Myocyte (in vitro differentiated cells): ENCODE results near the gene TNFRSF25. TPM values are rescaled to one million over a fixed set of nuclear protein-coding genes. Genes with fewer than 3 reads are reported as not detected.
"Not testable (repeated sequence)": the region's sequence is repeated elsewhere in the genome, so short reads cannot be mapped to it uniquely, and the experiment has no call there.

Source experiments
- DNase-seq: peaks from one replicate; pipeline ENCODE4 v3.0.0-alpha.2; 2012; ENCODE audit warnings: low read depth
- total RNA-seq: library from RNA; depleted of rRNA; stranded (reverse); fragments of >200 nt; gene quantifications from 2 replicates; pipeline ENCODE4 v1.2.3, GENCODE V29; 2014

The TNFRSF25 gene
- total RNA-seq, 1 donor from 2014 or later: 24.4 TPM

GRCh38 chr1:6437012-6437700 lies 28.8 kb downstream of the TNFRSF25 start:
- peak; percentile 77 for DNase-seq

- not testable (repeated sequence) for DNase-seq
These were observed 29.7 kb downstream of the TNFRSF25 start for GRCh38 chr1:6436277-6436676.

DNA sequence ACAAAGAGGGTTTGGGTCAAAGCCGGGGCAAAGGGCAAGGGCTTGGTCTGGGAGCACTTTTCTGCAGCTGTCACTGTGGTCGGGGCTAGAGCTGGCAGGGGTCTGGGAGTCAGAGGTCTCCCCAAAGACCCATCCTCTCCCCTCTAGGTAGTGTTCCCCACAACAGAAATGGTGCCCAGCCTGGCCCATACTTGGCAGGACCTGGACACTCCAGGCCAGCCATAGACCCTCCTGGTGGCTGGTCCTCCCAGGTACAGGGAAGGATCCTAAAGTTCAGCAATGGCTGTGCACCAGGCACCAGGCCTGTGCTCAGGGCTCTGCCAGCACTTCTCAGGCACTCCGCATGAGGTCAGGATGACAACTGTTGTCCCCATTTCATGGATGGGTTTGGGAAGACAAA lies 30.4 kb downstream of the TNFRSF25 start:
- DNase-seq: no peak

GRCh38 chr1:6435129-6435528 lies 30.8 kb downstream of the TNFRSF25 start:
- DNase-seq: no peak

GRCh38 chr1:6434186-6434585 lies 31.8 kb downstream of the TNFRSF25 start:
- DNase-seq: no peak

GRCh38 chr1:6431645-6432579 lies 34.1 kb downstream of the TNFRSF25 start:
- not testable (repeated sequence) for DNase-seq

DNA sequence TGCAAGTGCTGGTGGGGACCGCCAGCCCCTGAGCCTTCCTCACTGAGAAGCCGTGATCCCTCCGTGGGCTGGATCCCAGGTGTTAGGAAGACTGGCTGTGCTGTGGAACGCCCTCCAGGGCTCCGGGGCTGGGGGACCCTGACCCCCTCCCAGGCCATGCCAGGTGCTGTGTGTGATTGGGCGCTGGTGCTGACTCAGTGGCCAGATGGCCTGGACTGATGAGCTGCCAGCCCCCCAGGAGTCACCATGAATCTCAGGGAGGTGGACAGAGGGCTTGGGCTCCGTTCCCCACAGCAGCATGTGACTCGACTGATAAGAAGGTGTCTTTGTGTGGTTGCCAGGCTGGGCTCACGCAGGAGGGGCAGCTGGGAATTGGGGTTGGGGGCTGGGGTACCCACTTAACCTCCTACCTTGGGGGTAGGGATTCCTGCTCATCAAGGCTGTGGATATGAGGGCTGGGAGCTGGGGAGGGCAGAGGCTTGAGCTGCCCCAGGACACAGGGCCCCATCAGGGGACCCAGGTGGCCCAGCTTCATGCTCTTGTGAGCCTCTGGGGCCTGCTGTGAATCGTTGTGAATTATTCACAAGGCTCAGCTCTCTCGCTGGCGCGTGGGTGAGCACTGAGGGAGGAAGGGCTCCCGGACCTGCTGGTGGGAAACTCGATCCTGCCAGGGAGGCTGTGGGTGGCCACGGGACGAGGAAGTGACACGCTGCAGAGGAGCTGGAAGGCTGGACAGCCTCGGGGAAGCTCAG lies 36.1 kb downstream of the TNFRSF25 start:
- not testable (repeated sequence) for DNase-seq

GRCh38 chr1:6428453-6428852 lies 37.5 kb downstream of the TNFRSF25 start:
- DNase-seq: not testable (repeated sequence)

- DNase-seq: no peak
These were observed 38.3 kb downstream of the TNFRSF25 start for GRCh38 chr1:6427441-6428390.

DNA sequence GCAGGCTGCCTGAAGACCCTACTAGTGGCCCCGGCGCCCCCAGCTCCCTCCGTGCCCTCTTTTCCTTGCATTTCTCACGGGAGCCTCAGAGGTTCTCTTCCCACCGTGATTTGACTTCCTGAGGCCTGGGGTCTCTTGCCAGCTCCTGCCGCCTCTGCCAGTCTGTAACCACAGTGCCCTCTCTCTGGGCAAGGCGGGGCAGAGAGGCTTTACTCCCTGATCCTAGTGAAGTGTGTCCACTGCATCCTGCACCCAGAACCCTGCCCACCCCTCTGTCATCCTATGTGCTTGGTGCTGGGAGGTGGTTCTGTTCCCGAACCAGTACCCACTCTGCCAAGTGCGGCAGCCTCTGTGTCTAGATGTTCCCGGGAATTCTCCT lies 39.0 kb downstream of the TNFRSF25 start:
- DNase-seq: no peak

DNA sequence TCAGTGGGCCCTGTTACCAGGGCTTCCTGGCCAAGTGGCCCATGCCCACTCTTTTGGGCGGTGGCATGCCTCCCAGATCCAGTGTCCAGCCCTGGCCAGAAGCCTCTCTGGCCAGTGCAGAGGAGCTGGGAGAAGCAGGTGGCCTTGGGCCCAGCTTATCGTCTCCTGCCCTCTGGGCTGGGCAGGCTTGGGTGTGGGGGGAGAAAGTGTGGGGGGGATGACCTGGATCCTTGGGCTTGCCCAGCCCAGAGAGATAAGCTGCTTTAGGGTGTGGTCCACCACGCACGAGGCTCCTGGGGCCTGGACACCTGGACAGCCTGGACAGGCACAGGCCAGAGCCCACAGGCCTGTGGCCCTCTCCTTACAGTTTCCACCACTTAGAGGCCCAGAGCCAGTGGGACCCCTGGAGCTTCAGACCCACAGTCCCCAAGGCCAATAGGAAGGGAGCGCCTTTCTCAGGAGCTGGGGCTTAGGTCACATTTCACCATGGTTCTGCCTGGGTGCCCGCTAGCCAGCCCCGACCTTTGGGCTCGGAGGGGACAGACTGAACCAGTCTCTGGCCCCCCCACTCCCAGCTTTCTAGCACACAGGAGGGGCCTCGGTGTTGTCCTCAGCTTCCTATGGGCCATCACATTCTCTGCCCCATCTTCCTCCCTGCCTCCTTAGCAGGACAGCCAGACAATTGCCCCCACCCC lies 39.5 kb downstream of the TNFRSF25 start:
- DNase-seq: no peak

- DNase-seq: no peak
These were observed 40.3 kb downstream of the TNFRSF25 start for GRCh38 chr1:6425658-6426057.

- DNase-seq: no peak
These were observed 41.1 kb downstream of the TNFRSF25 start, which contains the start of gene ESPN for GRCh38 chr1:6424619-6425593. Gene ESPN, plus strand, starts transcription at chr1:6424776. Its CDS starts 180 bp downstream, at chr1:6424956.

- no peak for DNase-seq
These were observed 41.9 kb downstream of the TNFRSF25 start for GRCh38 chr1:6424000-6424565.

DNA sequence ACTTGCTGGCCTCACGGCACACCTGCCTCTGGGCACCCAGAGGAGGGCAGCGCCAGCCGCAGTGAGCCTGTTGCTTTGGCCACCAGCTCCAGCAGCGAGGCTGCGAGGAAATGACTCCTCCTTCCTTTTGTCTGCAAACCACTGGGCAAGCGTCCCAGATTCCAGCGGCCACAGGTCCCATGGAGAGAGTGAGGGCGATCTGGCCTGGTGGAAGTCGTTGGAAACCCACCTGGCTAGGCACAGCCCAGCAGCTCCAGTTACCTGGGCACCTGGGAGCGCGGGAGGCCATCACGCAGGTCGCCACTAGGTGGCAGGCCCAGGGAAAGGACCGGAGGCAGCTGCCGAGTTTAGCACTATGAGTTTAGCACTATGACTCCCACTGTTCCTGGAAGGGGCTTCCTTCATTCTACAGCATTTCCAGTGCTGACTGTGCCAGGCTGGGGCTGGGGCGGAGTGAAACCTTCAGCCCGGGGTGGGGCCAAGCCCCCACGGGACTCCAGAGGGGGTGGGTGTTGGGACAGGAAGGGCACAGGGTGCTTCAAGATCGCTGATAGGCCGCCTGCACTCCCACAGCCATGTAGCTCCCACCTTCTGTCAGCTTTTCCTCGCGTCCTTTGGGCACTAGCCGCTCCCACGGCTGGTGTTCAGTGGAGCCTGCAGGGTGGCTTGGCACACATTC lies 42.5 kb downstream of the TNFRSF25 start:
- DNase-seq: peak; percentile 77

GRCh38 chr1:6421266-6421665 lies 44.7 kb downstream of the TNFRSF25 start:
- no peak for DNase-seq

DNA sequence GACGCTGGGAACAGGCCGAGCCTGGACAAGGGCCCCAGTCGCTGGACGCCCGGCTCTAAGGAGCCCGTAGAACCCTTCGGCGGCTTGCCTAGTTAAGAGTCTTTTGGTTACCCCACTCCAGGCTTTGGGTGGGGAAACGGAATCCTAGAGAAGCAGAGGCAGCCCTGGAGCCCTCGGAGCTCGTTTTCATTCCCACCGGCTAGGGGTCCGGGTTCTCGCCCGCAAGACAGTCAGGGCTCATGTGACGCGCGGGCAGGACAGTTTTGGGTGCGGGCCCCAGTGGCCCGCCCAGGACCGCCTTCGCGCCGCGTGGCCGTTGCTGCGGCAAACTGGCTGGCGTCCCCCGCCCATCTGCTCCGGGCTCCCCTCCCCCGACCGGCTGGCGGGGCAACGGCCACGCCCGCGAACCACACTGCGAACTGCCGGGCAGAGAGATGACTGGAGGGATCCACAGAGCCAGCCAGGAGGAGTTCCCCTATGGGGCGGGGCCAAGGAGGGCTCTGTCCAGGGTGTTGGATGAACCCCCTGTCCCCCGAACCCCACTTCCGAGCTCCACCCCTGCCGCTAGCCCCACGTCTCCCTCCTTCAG lies 45.4 kb downstream of the TNFRSF25 start:
- DNase-seq: peak; percentile 72
